DOHH2 (cell line): ENCODE results near the gene NEAT1.

Experiments used
- H3F3A ChIP-seq: fragments of 200-600 bp; sonication (generic), shearing (Covaris generic); 2 replicates; pipeline ENCODE4 v1.6.0; 2016; ENCODE audit warnings: antibody characterized with exemption, mild to moderate bottlenecking; ENCODE audit not compliant: control insufficient read depth, insufficient read depth
- H3K27ac ChIP-seq: fragments of 200-600 bp; sonication (generic); 2 replicates; pipeline ENCODE4 v1.5.1; 2014; ENCODE audit warnings: low read depth, mild to moderate bottlenecking, low read length, moderate library complexity
- H3K27me3 ChIP-seq: fragments of 200-600 bp; sonication (generic); 2 replicates; pipeline ENCODE4 v1.6.1; 2014; ENCODE audit warnings: mild to moderate bottlenecking, low read length, mixed read lengths; ENCODE audit not compliant: control insufficient read depth
- H3K36me3 ChIP-seq: fragments of 200-600 bp; sonication (generic); 2 replicates; pipeline ENCODE4 v1.6.1; 2014; ENCODE audit warnings: mild to moderate bottlenecking, low read length, moderate library complexity, mixed read lengths; ENCODE audit not compliant: control insufficient read depth
- H3K4me1 ChIP-seq: fragments of 200-600 bp; sonication (generic); 2 replicates; pipeline ENCODE4 v1.6.1; 2014; ENCODE audit warnings: mild to moderate bottlenecking, low read length, mixed read lengths; ENCODE audit not compliant: control insufficient read depth
- H3K4me2 ChIP-seq: fragments of 200-600 bp; sonication (generic); 2 replicates; pipeline ENCODE4 v1.6.0; 2014; ENCODE audit warnings: mild to moderate bottlenecking, low read length, moderate library complexity
- H3K4me3 ChIP-seq: fragments of 200-600 bp; sonication (generic); 2 replicates; pipeline ENCODE4 v1.5.1; 2014; ENCODE audit warnings: mild to moderate bottlenecking, low read length, mixed read lengths
- H3K79me2 ChIP-seq: fragments of 200-600 bp; sonication (generic); 2 replicates; pipeline ENCODE4 v1.6.1; 2014; ENCODE audit warnings: mild to moderate bottlenecking, low read length, mixed read lengths; ENCODE audit not compliant: control insufficient read depth
- H3K9me2 ChIP-seq: fragments of 200-600 bp; sonication (generic); replicated peaks from 2 replicates; pipeline ENCODE4 v1.6.1; 2014; ENCODE audit warnings: mild to moderate bottlenecking, low read length, mixed read lengths; ENCODE audit not compliant: control insufficient read depth
- H3K9me3 ChIP-seq: fragments of 200-600 bp; sonication (generic); 2 replicates; pipeline ENCODE4 v1.6.1; 2014; ENCODE audit warnings: antibody characterized with exemption, low read length, mixed read lengths; ENCODE audit not compliant: control insufficient read depth, insufficient read depth
- H4K20me1 ChIP-seq: fragments of 200-600 bp; sonication (generic); 2 replicates; pipeline ENCODE4 v1.6.0; 2014; ENCODE audit warnings: low read depth, mild to moderate bottlenecking, antibody characterized with exemption, low read length, moderate library complexity; ENCODE audit not compliant: control insufficient read depth, insufficient read depth
- CTCF ChIP-seq: fragments of 200-600 bp; sonication (generic); IDR thresholded peaks from one replicate; pipeline ENCODE4 v1.5.1; 2014; ENCODE audit warnings: antibody characterized with exemption, mild to moderate bottlenecking, low read depth, low read length; ENCODE audit not compliant: poor library complexity, severe bottlenecking
- EZH2phosphoT487 ChIP-seq: fragments of 200-600 bp; sonication (generic); IDR thresholded peaks from 2 replicates; pipeline ENCODE4 v1.6.1; 2017; ENCODE audit warnings: borderline replicate concordance, mild to moderate bottlenecking, antibody characterized with exemption, low read length, moderate library complexity, mixed read lengths

The NEAT1 gene

GRCh38 chr11:65401073-65401802 lies 21.4 kb upstream of the NEAT1 start:
- Histone ChIP-seq H3K4me2 (no peak overlapping the region), H3K79me2 (peaks cover 6% of the 10 kb centered on the region), H3K9me2 (no peaks in the 10 kb centered on the region), H3K27ac (no peak overlapping the region), H3F3A (peaks cover 12% of the 10 kb centered on the region), H3K36me3 (peaks cover 63% of the 10 kb centered on the region), H3K9me3 (no peaks in the 10 kb centered on the region), H3K27me3 (no peaks in the 10 kb centered on the region), H4K20me1 (0 out of 2 replicates have a peak, but pooled peaks cover 4% of the 10 kb centered on the region), H3K4me1 (peaks cover 47% of the 10 kb centered on the region), H3K4me3 (no peak overlapping the region)
- TF ChIP-seq EZH2phosphoT487 (no peak), CTCF (no peak)

GRCh38 chr11:65401803-65402248 lies 20.8 kb upstream of the NEAT1 start:
- no peak overlapping the region for H3K27ac ChIP-seq
- no peaks in the 10 kb centered on the region for H3K27me3 ChIP-seq
- no peak for TF ChIP-seq CTCF
- TF ChIP-seq EZH2phosphoT487, result no peak
- H4K20me1 ChIP-seq, result 0 out of 2 replicates have a peak, but pooled peaks cover 4% of the 10 kb centered on the region
- no peaks in the 10 kb centered on the region for H3K9me2 ChIP-seq
- peaks cover 64% of the 10 kb centered on the region for H3K36me3 ChIP-seq
- H3K4me3 ChIP-seq, result no peak overlapping the region
- H3F3A ChIP-seq, result peaks cover 12% of the 10 kb centered on the region
- no peak overlapping the region for H3K4me2 ChIP-seq
- no peaks in the 10 kb centered on the region for H3K9me3 ChIP-seq
- peaks cover 6% of the 10 kb centered on the region for H3K79me2 ChIP-seq
- peaks cover 52% of the 10 kb centered on the region for H3K4me1 ChIP-seq

GRCh38 chr11:65402790-65403189 lies 19.8 kb upstream of the NEAT1 start:
- H3F3A ChIP-seq, result peaks cover 12% of the 10 kb centered on the region
- peaks cover 59% of the 10 kb centered on the region for H3K4me1 ChIP-seq
- no peaks in the 10 kb centered on the region for H3K27me3 ChIP-seq
- no peak overlapping the region for H3K4me3 ChIP-seq
- TF ChIP-seq CTCF (no peak), EZH2phosphoT487 (no peak)
- H3K27ac ChIP-seq, result peak overlapping the region; percentile 97
- 0 out of 2 replicates have a peak, but pooled peaks cover 4% of the 10 kb centered on the region for H4K20me1 ChIP-seq
- no peaks in the 10 kb centered on the region for H3K9me2 ChIP-seq
- H3K4me2 ChIP-seq, result no peak overlapping the region; the same call in 1 of the 2 replicates
- no peaks in the 10 kb centered on the region for H3K9me3 ChIP-seq
- H3K79me2 ChIP-seq, result peaks cover 6% of the 10 kb centered on the region
- H3K36me3 ChIP-seq, result peaks cover 63% of the 10 kb centered on the region
